Fibroblast of villous mesenchyme (primary cell): ENCODE results near the gene ARID3A. TPM values are rescaled to one million over a fixed set of nuclear protein-coding genes. Genes with fewer than 3 reads are reported as not detected.

ENCODE experiments used
- DNase-seq: peaks from one replicate; pipeline ENCODE4 v3.0.0-alpha.2; 2010; ENCODE audit warnings: low read depth
- H3K4me3 ChIP-seq: 2 replicates; pipeline ENCODE4 v1.5.1; 2011; ENCODE audit warnings: low read depth, mild to moderate bottlenecking, low read length
- CTCF ChIP-seq: IDR thresholded peaks from 2 replicates; pipeline ENCODE4 v1.5.1; 2012; ENCODE audit warnings: low read depth, mild to moderate bottlenecking, low read length; ENCODE audit not compliant: insufficient read depth
- total RNA-seq: library from RNA; depleted of rRNA; stranded (reverse); fragments of >200 nt; gene quantifications from 2 replicates; pipeline ENCODE4 v1.2.3, GENCODE V29; 2012

The ARID3A gene
- total RNA-seq, 1 donor: 45.8 TPM

DNA sequence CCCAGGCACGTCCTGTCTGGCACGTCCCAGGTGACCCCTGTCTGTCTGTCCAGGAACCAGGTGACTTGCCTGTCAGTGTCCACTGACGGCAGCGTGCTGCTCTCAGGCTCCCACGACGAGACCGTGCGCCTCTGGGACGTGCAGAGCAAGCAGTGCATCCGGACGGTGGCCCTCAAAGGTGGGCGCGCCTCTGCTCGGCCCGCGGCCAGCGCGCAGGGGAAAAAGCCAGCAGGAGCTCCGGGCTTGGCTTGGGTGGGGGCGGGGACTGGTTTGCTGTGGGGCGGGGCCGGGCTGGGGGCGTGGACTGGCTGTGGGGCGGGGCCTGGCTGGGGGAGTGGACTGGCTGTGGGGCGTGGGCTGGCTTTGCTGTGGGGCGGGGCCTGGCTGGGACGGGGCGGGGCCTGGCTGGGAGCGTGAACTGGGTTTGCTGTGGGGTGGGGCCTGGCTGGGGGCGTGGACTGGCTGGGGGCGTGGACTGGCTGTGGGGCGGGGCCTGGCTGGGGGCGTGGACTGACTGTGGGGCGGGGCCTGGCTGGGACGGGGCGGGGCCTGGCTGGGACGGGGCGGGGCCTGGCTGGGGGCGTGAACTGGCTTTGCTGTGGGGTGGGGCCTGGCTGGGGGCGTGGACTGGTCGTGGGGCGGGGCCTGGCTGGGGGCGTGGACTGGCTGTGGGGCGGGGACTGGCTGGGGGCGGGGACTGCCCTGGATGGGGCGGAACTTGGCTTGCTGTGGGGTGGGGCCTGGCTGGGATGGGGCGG, 65.5 kb downstream of the ARID3A start:
- no peak overlapping the region for H3K4me3 ChIP-seq
- peak; percentile 69 for DNase-seq
- TF ChIP-seq CTCF: no peak

DNA sequence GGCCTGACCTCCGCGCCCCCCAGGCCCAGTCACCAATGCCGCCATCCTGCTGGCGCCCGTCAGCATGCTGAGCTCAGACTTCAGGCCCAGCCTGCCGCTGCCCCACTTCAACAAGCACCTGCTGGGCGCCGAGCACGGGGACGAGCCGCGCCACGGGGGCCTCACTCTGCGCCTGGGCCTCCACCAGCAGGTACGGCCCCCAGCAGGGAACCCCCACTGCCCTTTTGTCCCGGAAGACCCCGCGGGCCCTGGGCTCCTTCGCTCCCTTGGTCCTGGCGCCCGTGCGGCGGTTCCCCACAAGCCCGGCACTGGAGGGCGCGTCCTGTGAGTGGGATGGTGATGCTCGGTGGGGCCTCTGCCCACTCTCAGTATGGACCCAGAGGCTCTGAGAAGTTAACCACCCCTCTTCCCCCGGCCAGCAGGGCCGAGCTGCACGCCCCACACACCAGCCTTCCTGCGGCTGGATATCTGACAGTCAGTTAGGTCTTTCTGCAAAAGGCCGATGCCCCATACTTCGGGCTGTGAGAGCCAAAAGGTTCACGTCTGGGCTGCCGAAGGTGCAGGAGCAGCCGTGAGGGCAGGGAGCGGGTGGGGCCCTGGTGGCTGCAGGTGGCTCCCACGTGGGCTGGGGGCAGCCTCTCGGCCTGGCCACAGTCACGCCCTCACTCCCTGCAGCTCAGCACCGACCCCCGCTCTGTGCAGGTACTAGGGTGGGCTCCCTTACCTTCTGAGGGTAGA, 66.3 kb downstream of the ARID3A start:
- DNase-seq: no peak
- no peak overlapping the region for H3K4me3 ChIP-seq
- no peak for TF ChIP-seq CTCF

- no peak overlapping the region for H3K4me3 ChIP-seq
- TF ChIP-seq CTCF: no peak
- DNase-seq: no peak
These were observed 66.8 kb downstream of the ARID3A start for GRCh38 chr19:992670-993055.

GRCh38 chr19:993361-993830, 67.6 kb downstream of the ARID3A start:
- H3K4me3 ChIP-seq: no peak overlapping the region
- no peak for TF ChIP-seq CTCF
- DNase-seq: no peak

- H3K4me3 ChIP-seq: no peak overlapping the region
- no peak for TF ChIP-seq CTCF
- no peak for DNase-seq
These were observed 68.1 kb downstream of the ARID3A start for GRCh38 chr19:993831-994393.

GRCh38 chr19:994516-994915, 68.7 kb downstream of the ARID3A start:
- no peak overlapping the region for H3K4me3 ChIP-seq
- no peak for DNase-seq
- TF ChIP-seq CTCF: no peak
